DOHH2 (cell line): ENCODE data around the gene MEF2B.

Experiments used
- H3F3A ChIP-seq: fragments of 200-600 bp; sonication (generic), shearing (Covaris generic); 2 replicates; pipeline ENCODE4 v1.6.0; 2016; ENCODE audit warnings: antibody characterized with exemption, mild to moderate bottlenecking; ENCODE audit not compliant: control insufficient read depth, insufficient read depth
- H3K27ac ChIP-seq: fragments of 200-600 bp; sonication (generic); 2 replicates; pipeline ENCODE4 v1.5.1; 2014; ENCODE audit warnings: low read depth, mild to moderate bottlenecking, low read length, moderate library complexity
- H3K27me3 ChIP-seq: fragments of 200-600 bp; sonication (generic); 2 replicates; pipeline ENCODE4 v1.6.1; 2014; ENCODE audit warnings: mild to moderate bottlenecking, low read length, mixed read lengths; ENCODE audit not compliant: control insufficient read depth
- H3K36me3 ChIP-seq: fragments of 200-600 bp; sonication (generic); 2 replicates; pipeline ENCODE4 v1.6.1; 2014; ENCODE audit warnings: mild to moderate bottlenecking, low read length, moderate library complexity, mixed read lengths; ENCODE audit not compliant: control insufficient read depth
- H3K4me1 ChIP-seq: fragments of 200-600 bp; sonication (generic); 2 replicates; pipeline ENCODE4 v1.6.1; 2014; ENCODE audit warnings: mild to moderate bottlenecking, low read length, mixed read lengths; ENCODE audit not compliant: control insufficient read depth
- H3K4me2 ChIP-seq: fragments of 200-600 bp; sonication (generic); 2 replicates; pipeline ENCODE4 v1.6.0; 2014; ENCODE audit warnings: mild to moderate bottlenecking, low read length, moderate library complexity
- H3K4me3 ChIP-seq: fragments of 200-600 bp; sonication (generic); 2 replicates; pipeline ENCODE4 v1.5.1; 2014; ENCODE audit warnings: mild to moderate bottlenecking, low read length, mixed read lengths
- H3K79me2 ChIP-seq: fragments of 200-600 bp; sonication (generic); 2 replicates; pipeline ENCODE4 v1.6.1; 2014; ENCODE audit warnings: mild to moderate bottlenecking, low read length, mixed read lengths; ENCODE audit not compliant: control insufficient read depth
- H3K9me2 ChIP-seq: fragments of 200-600 bp; sonication (generic); replicated peaks from 2 replicates; pipeline ENCODE4 v1.6.1; 2014; ENCODE audit warnings: mild to moderate bottlenecking, low read length, mixed read lengths; ENCODE audit not compliant: control insufficient read depth
- H3K9me3 ChIP-seq: fragments of 200-600 bp; sonication (generic); 2 replicates; pipeline ENCODE4 v1.6.1; 2014; ENCODE audit warnings: antibody characterized with exemption, low read length, mixed read lengths; ENCODE audit not compliant: control insufficient read depth, insufficient read depth
- H4K20me1 ChIP-seq: fragments of 200-600 bp; sonication (generic); 2 replicates; pipeline ENCODE4 v1.6.0; 2014; ENCODE audit warnings: low read depth, mild to moderate bottlenecking, antibody characterized with exemption, low read length, moderate library complexity; ENCODE audit not compliant: control insufficient read depth, insufficient read depth
- EZH2phosphoT487 ChIP-seq: fragments of 200-600 bp; sonication (generic); IDR thresholded peaks from 2 replicates; pipeline ENCODE4 v1.6.1; 2017; ENCODE audit warnings: borderline replicate concordance, mild to moderate bottlenecking, antibody characterized with exemption, low read length, moderate library complexity, mixed read lengths
- TF ChIP-seq, protein P1 (sequence below): fragments of 200-600 bp; sonication (generic); IDR thresholded peaks from one replicate; pipeline ENCODE4 v1.5.1; 2014; ENCODE audit warnings: antibody characterized with exemption, mild to moderate bottlenecking, low read depth, low read length; ENCODE audit not compliant: poor library complexity, severe bottlenecking

The MEF2B gene

DNA sequence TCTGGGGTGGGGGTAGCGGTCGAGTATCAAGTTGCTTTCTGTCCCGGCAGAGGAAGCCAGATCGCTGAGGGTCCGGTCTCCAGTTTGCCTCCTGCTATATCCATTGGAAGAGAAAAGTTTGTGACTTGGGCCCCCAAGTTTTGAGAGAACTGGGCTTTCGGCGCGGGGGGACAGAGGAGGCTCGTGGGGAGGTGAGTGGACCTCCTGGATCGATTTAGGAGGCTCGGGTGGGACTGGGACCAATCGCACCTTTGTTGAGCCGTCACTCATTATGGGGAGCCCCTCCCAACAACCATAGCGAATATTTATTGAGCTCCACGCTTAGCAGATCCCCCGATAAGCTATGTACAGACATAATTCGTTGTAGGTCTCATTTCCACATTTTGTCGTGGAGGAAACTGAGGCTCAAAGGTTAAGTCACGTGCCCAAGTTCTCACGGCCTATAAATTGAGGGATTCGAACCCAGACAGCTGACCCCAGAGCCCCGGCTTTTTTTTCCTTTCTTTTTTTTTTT, 22.9 kb upstream of the MEF2B start:
- H3K9me3 ChIP-seq: no peaks in the 10 kb centered on the region
- H3K9me2 ChIP-seq: no peaks in the 10 kb centered on the region
- H3K79me2 ChIP-seq: peaks cover 59% of the 10 kb centered on the region
- TF ChIP-seq EZH2phosphoT487: no peak
- TF ChIP-seq, protein P1, sequence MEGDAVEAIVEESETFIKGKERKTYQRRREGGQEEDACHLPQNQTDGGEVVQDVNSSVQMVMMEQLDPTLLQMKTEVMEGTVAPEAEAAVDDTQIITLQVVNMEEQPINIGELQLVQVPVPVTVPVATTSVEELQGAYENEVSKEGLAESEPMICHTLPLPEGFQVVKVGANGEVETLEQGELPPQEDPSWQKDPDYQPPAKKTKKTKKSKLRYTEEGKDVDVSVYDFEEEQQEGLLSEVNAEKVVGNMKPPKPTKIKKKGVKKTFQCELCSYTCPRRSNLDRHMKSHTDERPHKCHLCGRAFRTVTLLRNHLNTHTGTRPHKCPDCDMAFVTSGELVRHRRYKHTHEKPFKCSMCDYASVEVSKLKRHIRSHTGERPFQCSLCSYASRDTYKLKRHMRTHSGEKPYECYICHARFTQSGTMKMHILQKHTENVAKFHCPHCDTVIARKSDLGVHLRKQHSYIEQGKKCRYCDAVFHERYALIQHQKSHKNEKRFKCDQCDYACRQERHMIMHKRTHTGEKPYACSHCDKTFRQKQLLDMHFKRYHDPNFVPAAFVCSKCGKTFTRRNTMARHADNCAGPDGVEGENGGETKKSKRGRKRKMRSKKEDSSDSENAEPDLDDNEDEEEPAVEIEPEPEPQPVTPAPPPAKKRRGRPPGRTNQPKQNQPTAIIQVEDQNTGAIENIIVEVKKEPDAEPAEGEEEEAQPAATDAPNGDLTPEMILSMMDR: no peak
- H3K4me1 ChIP-seq: peaks cover 29% of the 10 kb centered on the region
- H3K4me2 ChIP-seq: peak overlapping the region; percentile 68
- H3K4me3 ChIP-seq: peak overlapping the region; percentile 93
- H3K27ac ChIP-seq: peak overlapping the region; percentile 70
- H3K36me3 ChIP-seq: peaks cover 42% of the 10 kb centered on the region
- H3K27me3 ChIP-seq: no peaks in the 10 kb centered on the region
- H4K20me1 ChIP-seq: no peaks in the 10 kb centered on the region
- H3F3A ChIP-seq: no peaks in the 10 kb centered on the region

DNA sequence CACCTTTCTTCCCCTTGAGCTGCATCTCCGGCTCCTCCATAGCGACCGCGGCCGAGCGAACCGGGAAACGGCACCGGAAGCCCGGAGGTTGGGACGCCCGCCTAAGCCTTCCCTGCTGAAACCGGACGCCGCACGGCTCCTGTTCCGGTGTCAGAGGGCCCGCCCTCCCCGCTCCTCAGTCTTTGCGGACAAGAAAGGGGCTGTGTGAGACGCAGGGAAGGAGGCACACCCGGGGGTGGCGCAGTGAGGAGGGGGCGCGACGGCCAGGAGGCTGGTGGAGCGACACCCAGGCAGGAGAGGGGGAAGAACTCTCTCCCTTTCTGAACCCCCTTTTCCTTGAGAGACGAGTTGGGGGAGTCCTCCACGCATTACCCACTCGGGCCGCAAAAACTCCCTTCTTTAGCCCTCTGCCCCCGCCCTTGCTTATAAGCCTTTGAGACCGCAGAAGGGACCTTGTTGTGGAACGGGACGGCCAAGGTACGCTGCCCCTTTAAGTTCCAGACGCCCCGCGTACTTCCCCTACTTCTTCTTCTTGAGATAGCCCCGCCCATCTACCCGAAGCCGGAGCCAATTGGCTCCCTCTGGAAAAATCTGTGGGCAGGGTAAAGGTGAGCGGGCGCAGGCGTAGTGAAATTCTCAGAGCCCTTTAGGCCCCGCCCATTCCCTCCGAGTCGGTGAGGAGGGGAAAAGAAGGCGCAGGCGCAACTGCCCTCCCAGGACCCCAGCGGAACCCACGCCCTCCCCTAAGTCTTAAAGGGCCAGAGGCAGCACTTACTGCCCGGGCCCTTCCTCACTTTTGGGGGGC, 22.2 kb upstream of the MEF2B start, which contains the start of the genes BORCS8 and RFXANK:
TSS of gene BORCS8 (minus strand) at position 75 of the 805 bp plus-strand sequence. CDS start at position 40, 35 bp downstream.
TSS of gene RFXANK (plus strand) at position 181 of the 805 bp plus-strand sequence. CDS start 1,689 bp downstream, outside the sequence.
- no peaks in the 10 kb centered on the region for H3F3A ChIP-seq
- H3K79me2 ChIP-seq: peaks cover 59% of the 10 kb centered on the region
- peak within 1 kb of the TSS; percentile 95 for H3K4me3 ChIP-seq
- no peaks in the 10 kb centered on the region for H3K9me3 ChIP-seq
- no peaks in the 10 kb centered on the region for H4K20me1 ChIP-seq
- TF ChIP-seq, protein P1: no peak
- no peak for TF ChIP-seq EZH2phosphoT487
- peak within 1 kb of the TSS; percentile 97 for H3K4me2 ChIP-seq
- H3K27ac ChIP-seq: peak within 1 kb of the TSS; percentile 89
- H3K9me2 ChIP-seq: no peaks in the 10 kb centered on the region
- peaks cover 29% of the 10 kb centered on the region for H3K4me1 ChIP-seq
- peaks cover 39% of the 10 kb centered on the region for H3K36me3 ChIP-seq
- no peaks in the 10 kb centered on the region for H3K27me3 ChIP-seq

DNA sequence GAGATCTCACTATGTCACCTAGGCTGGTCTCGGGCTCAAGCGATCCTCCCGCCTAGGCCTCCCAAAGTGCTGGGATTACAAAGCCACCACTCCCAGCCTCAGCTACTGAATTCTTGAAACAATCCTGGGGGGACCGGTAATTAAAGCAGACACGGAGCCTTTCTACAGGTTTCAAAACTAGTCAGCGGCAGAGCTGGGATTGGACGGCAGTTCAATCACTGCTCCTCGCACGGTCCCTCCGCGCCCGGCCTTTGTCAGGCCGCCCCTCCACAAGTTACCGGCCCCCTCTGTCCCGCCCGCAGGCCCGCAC, 21.7 kb upstream of the MEF2B start:
- TF ChIP-seq EZH2phosphoT487: no peak
- TF ChIP-seq, protein P1: no peak
- H3F3A ChIP-seq: no peaks in the 10 kb centered on the region; the same call in 1 of the 2 replicates
- H3K79me2 ChIP-seq: peaks cover 60% of the 10 kb centered on the region
- H3K27me3 ChIP-seq: no peaks in the 10 kb centered on the region
- H3K9me3 ChIP-seq: peaks cover 2% of the 10 kb centered on the region
- no peaks in the 10 kb centered on the region for H4K20me1 ChIP-seq
- peak overlapping the region; percentile 97 for H3K4me2 ChIP-seq
- H3K4me3 ChIP-seq: peak overlapping the region; percentile 95
- H3K36me3 ChIP-seq: peaks cover 37% of the 10 kb centered on the region
- H3K27ac ChIP-seq: peak overlapping the region; percentile 89
- no peaks in the 10 kb centered on the region for H3K9me2 ChIP-seq
- peaks cover 32% of the 10 kb centered on the region for H3K4me1 ChIP-seq
